ENCODE data around the gene CAV1.
"Not testable (repeated sequence)": the region's sequence is repeated elsewhere in the genome, so short reads cannot be mapped to it uniquely, and the experiment has no call there.

The CAV1 gene

GRCh38 chr7:116585967-116586366 lies 61.1 kb downstream of the CAV1 start:
- no peak for TF ChIP-seq CTCF (IDR thresholded peaks at IDR 0.05; ENCODE audit: low read depth, low read length, missing control alignments)
- in situ Hi-C loops (cut with HindIII; ENCODE audit: low sequenced_read_pairs): no loop called here
- no peak for DNase-seq (ENCODE audit: low read depth)
- no peak overlapping the region for H3K4me3 ChIP-seq (ENCODE audit: low read depth, low read length)

- DNase-seq (ENCODE audit: low read depth); in situ Hi-C loops (cut with HindIII; ENCODE audit: low sequenced_read_pairs); H3K4me3 ChIP-seq (ENCODE audit: low read depth, low read length): not testable (repeated sequence)
Observed at GRCh38 chr7:116587200-116587599, 62.4 kb downstream of the CAV1 start.

- no peak overlapping the region for H3K4me3 ChIP-seq (ENCODE audit: low read depth, low read length)
- TF ChIP-seq CTCF (IDR thresholded peaks at IDR 0.05; ENCODE audit: low read depth, low read length, missing control alignments): no peak
- no peak for DNase-seq (ENCODE audit: low read depth)
- in situ Hi-C loops (cut with HindIII; ENCODE audit: low sequenced_read_pairs): no loop called here
Observed at GRCh38 chr7:116588225-116588624, 63.4 kb downstream of the CAV1 start.

- peak; percentile 12 for TF ChIP-seq CTCF (IDR thresholded peaks at IDR 0.05; ENCODE audit: low read depth, low read length, missing control alignments)
- no peak overlapping the region for H3K4me3 ChIP-seq (ENCODE audit: low read depth, low read length)
- peak; percentile 65 for DNase-seq (ENCODE audit: low read depth)
- in situ Hi-C loops (cut with HindIII; ENCODE audit: low sequenced_read_pairs): no loop called here
Observed at GRCh38 chr7:116588641-116589594, 64.1 kb downstream of the CAV1 start.

- in situ Hi-C loops (cut with HindIII; ENCODE audit: low sequenced_read_pairs): loop anchor here (5.0 to 10.0 kb wide), 2 partner anchors 201 to 337 kb away; no protein-coding TSS in a partner anchor
- no peak for DNase-seq (ENCODE audit: low read depth)
- TF ChIP-seq CTCF (IDR thresholded peaks at IDR 0.05; ENCODE audit: low read depth, low read length, missing control alignments): peak; percentile 33
- no peak overlapping the region for H3K4me3 ChIP-seq (ENCODE audit: low read depth, low read length)
Observed at GRCh38 chr7:116591202-116592040, 66.6 kb downstream of the CAV1 start.

- DNase-seq (ENCODE audit: low read depth): no peak
- H3K4me3 ChIP-seq (ENCODE audit: low read depth, low read length): no peak overlapping the region
- in situ Hi-C loops (cut with HindIII; ENCODE audit: low sequenced_read_pairs): loop anchor here (5.0 to 10.0 kb wide), 2 partner anchors 200 to 337 kb away; no protein-coding TSS in a partner anchor
- no peak for TF ChIP-seq CTCF (IDR thresholded peaks at IDR 0.05; ENCODE audit: low read depth, low read length, missing control alignments)
Observed at GRCh38 chr7:116592041-116592355, 67.2 kb downstream of the CAV1 start.
